ENCODE data around the gene LRRC41. TPM values are rescaled to one million over a fixed set of nuclear protein-coding genes. Genes with fewer than 3 reads are reported as not detected.
"Not testable (repeated sequence)": the region's sequence is repeated elsewhere in the genome, so short reads cannot be mapped to it uniquely, and the experiment has no call there.

LRRC41 gene
- polyA plus RNA-seq, 1 of the 3 experiments (the other 2 are of a cell fraction), result 59.3 TPM

GRCh38 chr1:46246548-46247435 is 56.6 kb downstream of the LRRC41 start:
- DNase-seq, result peak; percentile 75
- Histone ChIP-seq H3K36me3 (replicated peaks in 1 of 2; ENCODE audit: control insufficient read depth in 1 of 2, insufficient read depth in 2 of 2, low read length in 1 of 2) (peaks cover 5 to 7% of the 10 kb centered on the region in 2 experiments), H3K4me1 (ENCODE audit: control insufficient read depth in 1 of 2, insufficient read depth in 2 of 2, low read depth in 1 of 2, low read length in 1 of 2) (peaks cover 10 to 12% of the 10 kb centered on the region in 2 experiments; a peak in 2 of 4 replicates), H2AFZ (ENCODE audit: low read depth) (peak overlapping the region; percentile 90), H3K4me3 (ENCODE audit: low read depth in 2 of 2, low read length in 1 of 2) (peak overlapping the region; percentile 65 to 89), H3F3A (replicated peaks; ENCODE audit: insufficient read depth) (peaks cover 8% of the 10 kb centered on the region), H3K9me2 (no peaks in the 10 kb centered on the region), H4K20me1 (ENCODE audit: insufficient read depth) (no peaks in the 10 kb centered on the region), H3K27me3 (ENCODE audit: insufficient read depth) (no peaks in the 10 kb centered on the region), H3K27ac (ENCODE audit: low read depth in 2 of 2, low read length in 1 of 2) (peak overlapping the region; percentile 56 to 60), H3K9me3 (no peaks in the 10 kb centered on the region), H3K79me2 (ENCODE audit: insufficient read depth) (peaks cover 27% of the 10 kb centered on the region), H3K9ac (peak overlapping the region; percentile 75), H3K4me2 (peak overlapping the region; percentile 82)
- TF ChIP-seq TAF1 (IDR thresholded peaks at IDR 0.05; ENCODE audit: borderline replicate concordance, low read depth, low read length) (peak; percentile 27; the same call in 1 of the 2 replicates), REST (IDR thresholded peaks at IDR 0.05; ENCODE audit: low read depth, low read length) (peak; percentile 20; the same call in 1 of the 2 replicates), MAX (IDR thresholded peaks at IDR 0.05; ENCODE audit: low read depth) (peak; percentile 68; the same call in 1 of the 2 replicates), MXI1 (IDR thresholded peaks at IDR 0.05; ENCODE audit: low read depth, low read length) (peak; percentile 95), MEF2A (IDR thresholded peaks at IDR 0.05; ENCODE audit: borderline replicate concordance, low read depth) (no peak)
- ChIA-PET POLR2A (interaction anchor here (0.7 to 1.2 kb wide), 5 partner anchors 13 to 115 kb away, joined by 3 to 5 read pairs (median 3); partner anchors contain the start of genes LRRC41, PIK3R3 and UQCRH), CTCF (interaction anchor here (0.9 to 2.4 kb wide), 7 partner anchors 12 to 96 kb away, joined by 3 to 7 read pairs (median 4); partner anchors contain the start of gene NSUN4)
- 9% methylated on average over 29 of the region's 35 CpGs for WGBS (ENCODE audit: low lambda C conversion rate)

GRCh38 chr1:46246136-46246535 is 57.3 kb downstream of the LRRC41 start:
- not testable (repeated sequence) for H3K9ac ChIP-seq; H3F3A ChIP-seq (replicated peaks; ENCODE audit: insufficient read depth); H3K27ac ChIP-seq (ENCODE audit: low read depth in 2 of 2, low read length in 1 of 2); H4K20me1 ChIP-seq (ENCODE audit: insufficient read depth); H3K27me3 ChIP-seq (ENCODE audit: insufficient read depth); H3K9me3 ChIP-seq; DNase-seq; H3K4me2 ChIP-seq; H3K9me2 ChIP-seq; H2AFZ ChIP-seq (ENCODE audit: low read depth); H3K4me3 ChIP-seq (ENCODE audit: low read depth in 2 of 2, low read length in 1 of 2); H3K36me3 ChIP-seq (replicated peaks in 1 of 2; ENCODE audit: control insufficient read depth in 1 of 2, insufficient read depth in 2 of 2, low read length in 1 of 2)
- WGBS (ENCODE audit: low lambda C conversion rate), result 96% methylated on average over 17 of the region's 17 CpGs
- Histone ChIP-seq H3K79me2 (ENCODE audit: insufficient read depth) (peaks cover 27% of the 10 kb centered on the region), H3K4me1 (ENCODE audit: control insufficient read depth in 1 of 2, insufficient read depth in 2 of 2, low read depth in 1 of 2, low read length in 1 of 2) (peaks cover 10 to 12% of the 10 kb centered on the region in 2 experiments; a peak in 2 of 4 replicates)
- ChIA-PET POLR2A (interaction anchor here (1.2 kb wide), 1 partner anchor 28 kb away, joined by 5 read pairs; no protein-coding TSS in a partner anchor), CTCF (interaction anchor here (0.9 to 2.4 kb wide), 8 partner anchors 12 to 96 kb away, joined by 3 to 7 read pairs (median 4); partner anchors contain the start of gene NSUN4)

All from SK-N-SH (cell line).